IMR-90 (cell line): ENCODE data around the gene PMM2. TPM values are rescaled to one million over a fixed set of nuclear protein-coding genes. Genes with fewer than 3 reads are reported as not detected.
"Not testable (repeated sequence)": the region's sequence is repeated elsewhere in the genome, so short reads cannot be mapped to it uniquely, and the experiment has no call there.

ENCODE experiments used
- ATAC-seq: fragments of 200-7000 bp; cut with Tn5 transposase; 2 replicates; pipeline ENCODE4 v1.9.1; 2020; ENCODE audit warnings: low read depth, mild to moderate bottlenecking, moderate library complexity
- BruUV-seq: library from RNA; stranded (reverse); fragments of 400-500 nt; replicated peaks from 2 replicates; lab custom pipeline; 2021; lab: Mats Ljungman, UMichigan
- CTCF ChIA-PET: fragments of 300-600 bp; formaldehyde crosslinking; extraction: SDS; loops from one replicate; lab custom pipeline; 2021; ENCODE audit warnings: antibody characterized with exemption; lab: Yijun Ruan, JAX
- POLR2A ChIA-PET: fragments of 300-600 bp; sonication (Branson Sonifier 250); formaldehyde crosslinking; loops from one replicate; lab custom pipeline; 2022; ENCODE audit warnings: antibody characterized with exemption; ENCODE audit not compliant: unreplicated experiment; lab: Charles Lee
- DNase-seq: peaks from one replicate; pipeline ENCODE4 v3.0.0; 2013
- H2AFZ ChIP-seq: replicated peaks from 2 replicates; pipeline ENCODE3; 2013; ENCODE audit warnings: low read length, mild to moderate bottlenecking; ENCODE audit not compliant: poor library complexity
- H2AK5ac ChIP-seq: 2 replicates; pipeline ENCODE4 v1.6.1; 2013; ENCODE audit warnings: low read depth, low read length, inconsistent platforms
- H2AK9ac ChIP-seq: replicated peaks from 2 replicates; pipeline ENCODE3; 2013; ENCODE audit warnings: mild to moderate bottlenecking, low read depth, low read length, moderate library complexity; ENCODE audit not compliant: poor library complexity
- H2BK120ac ChIP-seq: 2 replicates; pipeline ENCODE4 v1.6.1; 2013; ENCODE audit warnings: low read depth, low read length, inconsistent platforms
- H2BK15ac ChIP-seq: 3 replicates; pipeline ENCODE4 v1.6.1; 2013; ENCODE audit warnings: low read depth, low read length, inconsistent platforms
- H2BK20ac ChIP-seq: 2 replicates; pipeline ENCODE4 v1.6.1; 2013; ENCODE audit warnings: low read depth, mild to moderate bottlenecking, inconsistent platforms, low read length, moderate library complexity
- H2BK5ac ChIP-seq: 2 replicates; pipeline ENCODE4 v1.6.1; 2013; ENCODE audit warnings: mild to moderate bottlenecking, low read depth, low read length, inconsistent platforms; ENCODE audit not compliant: poor library complexity, severe bottlenecking
- H3K14ac ChIP-seq: replicated peaks from 2 replicates; pipeline ENCODE4 v1.6.1; 2013; ENCODE audit warnings: low read depth, low read length, inconsistent platforms
- H3K18ac ChIP-seq: 2 replicates; pipeline ENCODE4 v1.6.1; 2013; ENCODE audit warnings: low read depth, low read length, control low read depth
- H3K23ac ChIP-seq: 2 replicates; pipeline ENCODE4 v1.6.1; 2013; ENCODE audit warnings: low read depth, low read length, inconsistent platforms
- H3K27ac ChIP-seq: 2 replicates; pipeline ENCODE4 v1.5.1; 2013; ENCODE audit warnings: mild to moderate bottlenecking, control low read depth, low read length; ENCODE audit not compliant: insufficient read depth
- H3K27me3 ChIP-seq: 2 replicates; pipeline ENCODE4 v1.6.1; 2013; ENCODE audit warnings: low read length; ENCODE audit not compliant: control insufficient read depth, insufficient read depth
- H3K36me3 ChIP-seq: 2 replicates; pipeline ENCODE4 v1.6.1; 2013; ENCODE audit warnings: low read length, mixed read lengths; ENCODE audit not compliant: control insufficient read depth, insufficient read depth
- H3K4ac ChIP-seq: 2 replicates; pipeline ENCODE4 v1.6.1; 2013; ENCODE audit warnings: low read depth, low read length, inconsistent platforms
- H3K4me1 ChIP-seq: 2 replicates; pipeline ENCODE4 v1.6.1; 2013; ENCODE audit warnings: low read length, mixed read lengths; ENCODE audit not compliant: control insufficient read depth, insufficient read depth
- H3K4me2 ChIP-seq: 2 replicates; pipeline ENCODE4 v1.6.1; 2013; ENCODE audit warnings: low read depth, mild to moderate bottlenecking, control low read depth, low read length, moderate library complexity
- H3K4me3 ChIP-seq: 2 replicates; pipeline ENCODE4 v1.5.1; 2013; ENCODE audit warnings: low read depth, mild to moderate bottlenecking, control low read depth, low read length, moderate library complexity; ENCODE audit not compliant: insufficient read depth
- H3K56ac ChIP-seq: 2 replicates; pipeline ENCODE4 v1.6.1; 2013; ENCODE audit warnings: low read length, inconsistent platforms; ENCODE audit not compliant: insufficient read depth; ENCODE audit errors: extremely low read depth
- H3K79me1 ChIP-seq, 2 experiments: 2 replicates each; pipeline ENCODE4 v1.6.1; 2013; ENCODE audit warnings: low read length in 2 of 2, inconsistent platforms in 1 of 2, low read depth in 1 of 2
- H3K9ac ChIP-seq: 2 replicates; pipeline ENCODE4 v1.6.1; 2013; ENCODE audit warnings: low read depth, low read length, control low read depth
- H3K9me1 ChIP-seq: 2 replicates; pipeline ENCODE4 v1.6.1; 2013; ENCODE audit warnings: low read length, inconsistent platforms; ENCODE audit not compliant: insufficient read depth
- H3K9me3 ChIP-seq: 2 replicates; pipeline ENCODE4 v1.6.1; 2013; ENCODE audit warnings: low read length; ENCODE audit not compliant: control insufficient read depth, insufficient read depth
- H4K20me1 ChIP-seq: 2 replicates; pipeline ENCODE4 v1.6.1; 2013; ENCODE audit warnings: low read length, inconsistent platforms; ENCODE audit not compliant: insufficient read depth
- H4K5ac ChIP-seq: 2 replicates; pipeline ENCODE4 v1.6.1; 2013; ENCODE audit warnings: mild to moderate bottlenecking, low read depth, low read length, control low read depth
- H4K8ac ChIP-seq, 2 experiments: 2 replicates each; pipeline ENCODE4 v1.6.1; 2013; ENCODE audit warnings: low read depth in 2 of 2, low read length in 2 of 2, control low read depth in 1 of 2, inconsistent platforms in 1 of 2
- H4K91ac ChIP-seq: 2 replicates; pipeline ENCODE4 v1.6.1; 2013; ENCODE audit warnings: low read depth, low read length, inconsistent platforms; ENCODE audit not compliant: insufficient read depth
- BHLHE40 ChIP-seq: fragments of 150-350 bp; IDR thresholded peaks from 2 replicates; pipeline ENCODE4 v1.6.1; 2016; ENCODE audit warnings: mild to moderate bottlenecking, low read depth, low read length
- CTCF ChIP-seq: conservative IDR thresholded peaks from 2 replicates; pipeline ENCODE4 v1.5.1; 2012; ENCODE audit warnings: mild to moderate bottlenecking, low read depth, low read length, improper control_type of control experiment
- MAZ ChIP-seq: IDR thresholded peaks from 2 replicates; pipeline ENCODE4 v1.6.1; 2012; ENCODE audit warnings: low read depth, mild to moderate bottlenecking, low read length, improper control_type of control experiment, moderate library complexity, borderline replicate concordance
- MXI1 ChIP-seq: IDR thresholded peaks from 2 replicates; pipeline ENCODE4 v1.6.1; 2012; ENCODE audit warnings: low read depth, mild to moderate bottlenecking, low read length, moderate library complexity, borderline replicate concordance
- RFX5 ChIP-seq: IDR thresholded peaks from 2 replicates; pipeline ENCODE4 v1.8.0; 2012; ENCODE audit warnings: low read depth, mild to moderate bottlenecking, low read length, moderate library complexity
- WGBS, 2 experiments: methylation state at CpG; one replicate each; pipeline versions ENCODE4 v1.1.5 to v1.1.7; 2013; ENCODE audit warnings: missing lambda C conversion rate in 2 of 2; ENCODE audit not compliant: insufficient read length in 1 of 2; ENCODE audit errors: extremely low coverage in 2 of 2; 5-methylcytosine and 5-hydroxymethylcytosine counted together
- dilution Hi-C: fragments of 300-500 bp; cut with HindIII; formaldehyde crosslinking; loops from one replicate; pipeline ENCODE4 v1.14.3; 2018; ENCODE audit warnings: low sequenced_read_pairs; ENCODE audit not compliant: unreplicated experiment
- in situ Hi-C: fragments of 300-500 bp; cut with MboI; formaldehyde crosslinking; loops from 3 replicates; pipeline ENCODE4 v1.14.3; 2019; ENCODE audit warnings: low sequenced_read_pairs, inconsistent platforms, mixed read lengths
- intact Hi-C: fragments of 100-400 bp; cut with micrococcal nuclease; formaldehyde crosslinking; loops from 2 replicates; pipeline ENCODE4 v1.10.0; 2022
- polyA plus RNA-seq, 3 experiments: library from polyadenylated mRNA; depleted of rRNA; stranded (reverse); fragments of >200 nt; gene quantifications; 2 replicates each; pipeline ENCODE4 v1.2.3, GENCODE V29; 2012; ENCODE audit warnings: low replicate concordance in 1 of 3
- total RNA-seq: library from RNA; depleted of rRNA; stranded (reverse); fragments of >200 nt; gene quantifications from 2 replicates; pipeline ENCODE4 v1.2.3, GENCODE V29; 2012

The PMM2 gene
- total and polyA plus RNA-seq, 2 of the 4 experiments (the other 2 are of a cell fraction), result 25.8 to 38.9 TPM

DNA sequence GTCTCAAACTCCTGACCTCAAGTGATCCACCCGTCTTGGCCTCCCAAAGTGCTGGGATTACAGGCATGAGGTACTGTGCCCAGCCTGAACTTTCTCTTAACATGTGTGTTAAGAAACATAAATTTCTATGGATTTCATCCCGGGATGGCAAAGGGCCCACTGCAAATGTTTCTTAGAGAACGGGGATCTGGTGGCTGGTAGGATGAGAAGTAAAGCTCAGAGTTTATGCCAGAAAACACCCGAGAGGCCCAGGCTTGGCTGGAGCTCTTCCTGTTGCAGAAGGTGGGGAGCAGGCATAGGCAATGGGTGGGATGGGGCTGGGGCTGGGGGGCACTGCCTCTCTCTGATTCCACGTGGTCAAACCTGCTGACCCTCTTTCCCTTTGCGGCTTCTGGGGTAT, 76.7 kb downstream of the PMM2 start:
- no peak for DNase-seq
- Histone ChIP-seq H3K27ac (no peak overlapping the region), H3K4me3 (no peak overlapping the region), H2AK5ac (no peak overlapping the region), H3K18ac (no peak overlapping the region), H2AFZ (peak overlapping the region; percentile 61), H3K27me3 (no peaks in the 10 kb centered on the region), H3K36me3 (no peaks in the 10 kb centered on the region), H3K9ac (no peak overlapping the region), H2BK5ac (no peak overlapping the region), H3K4me1 (peaks cover 14% of the 10 kb centered on the region), H4K8ac (no peak overlapping the region), H2BK20ac (no peak overlapping the region), H3K14ac (no peak overlapping the region), H3K56ac (no peak overlapping the region), H3K9me1 (peaks cover 8% of the 10 kb centered on the region), H2BK15ac (no peak overlapping the region), H3K23ac (no peak overlapping the region), H3K9me3 (no peaks in the 10 kb centered on the region), H2AK9ac (no peak overlapping the region), H3K4me2 (no peak overlapping the region), H3K4ac (no peak overlapping the region), H4K5ac (no peak overlapping the region), H4K91ac (no peak overlapping the region), H3K79me1 (peaks cover 0 to 7% of the 10 kb centered on the region in 2 experiments; a peak in 1 of 4 replicates), H4K20me1 (no peaks in the 10 kb centered on the region), H2BK120ac (no peak overlapping the region)
- WGBS, 2 experiments, result 0% methylated on average over 1 of the region's 6 CpGs; no CpG with 5 or more reads in 1 of the 2 experiments
- no peak for TF ChIP-seq BHLHE40
- no peak for TF ChIP-seq CTCF
- TF ChIP-seq MXI1, result no peak
- no peak for TF ChIP-seq RFX5
- TF ChIP-seq MAZ, result no peak
- dilution Hi-C loops, result no loop called here
- BruUV-seq, result no TSS peak
- in situ Hi-C loops, result no loop called here
- ChIA-PET CTCF (interaction anchor here (0.6 to 0.7 kb wide), 2 partner anchors 15 to 1766 kb away, joined by 3 to 4 read pairs; no protein-coding TSS in a partner anchor), POLR2A (no interaction called here)
- intact Hi-C loops, result no loop called here
- ATAC-seq, result no peak

- H3K4ac ChIP-seq, H3K27ac ChIP-seq, H3K9ac ChIP-seq, POLR2A ChIA-PET, H4K20me1 ChIP-seq, H3K79me1 ChIP-seq, dilution Hi-C loops, H3K56ac ChIP-seq, H2BK120ac ChIP-seq, BruUV-seq, H3K36me3 ChIP-seq, DNase-seq, H2BK20ac ChIP-seq, H2AFZ ChIP-seq, H3K9me3 ChIP-seq, H3K4me2 ChIP-seq, H3K14ac ChIP-seq, H3K27me3 ChIP-seq, H3K4me3 ChIP-seq, H2BK15ac ChIP-seq, H2AK9ac ChIP-seq, CTCF ChIA-PET, ATAC-seq, H4K8ac ChIP-seq, H3K23ac ChIP-seq, H2BK5ac ChIP-seq, H4K91ac ChIP-seq, H3K18ac ChIP-seq, H2AK5ac ChIP-seq, intact Hi-C loops, in situ Hi-C loops, H4K5ac ChIP-seq: not testable (repeated sequence)
- peaks cover 15% of the 10 kb centered on the region for H3K4me1 ChIP-seq
- 100% methylated on average over 1 of the region's 7 CpGs; no CpG with 5 or more reads in 1 of the 2 experiments for WGBS, 2 experiments
- peaks cover 10% of the 10 kb centered on the region for H3K9me1 ChIP-seq
Observed at GRCh38 chr16:8875317-8875716, 77.7 kb downstream of the PMM2 start.
